ENCODE measurements around the gene NOL9. TPM values are rescaled to one million over a fixed set of nuclear protein-coding genes. Genes with fewer than 3 reads are reported as not detected.

NOL9 gene
- 54.0 and 58.5 TPM in 2 replicates for total RNA-seq

GRCh38 chr1:6554031-6554906 lies at the start of gene NOL9:
TSS of gene NOL9 (minus strand) at chr1:6554513. CDS start at chr1:6554502, 11 bp downstream.
- intact Hi-C loops (cut with micrococcal nuclease): loop anchor here (1.0 to 2.0 kb wide), 6 partner anchors 9 to 147 kb away; partner anchors contain the start of gene DNAJC11

- intact Hi-C loops (cut with micrococcal nuclease): loop anchor here (1.0 to 10.0 kb wide), 5 partner anchors 10 to 359 kb away; partner anchors contain the start of genes CAMTA1, DNAJC11, HES3 and PHF13
These were observed 49.1 kb upstream of the NOL9 start for GRCh38 chr1:6603238-6603914.

- intact Hi-C loops (cut with micrococcal nuclease): loop anchor here (1.0 to 10.0 kb wide), 7 partner anchors 11 to 358 kb away; partner anchors contain the start of genes CAMTA1, DNAJC11, HES3 and PHF13
These were observed 48.4 kb upstream of the NOL9 start, which contains the start of gene KLHL21 for GRCh38 chr1:6602669-6603237. TSS of gene KLHL21 (minus strand) at chr1:6602869. CDS start at chr1:6602817, 52 bp downstream.

GRCh38 chr1:6601923-6602668 lies 47.8 kb upstream of the NOL9 start:
- intact Hi-C loops (cut with micrococcal nuclease): loop anchor here (1.0 to 10.0 kb wide), 7 partner anchors 23 to 357 kb away; partner anchors contain the start of genes CAMTA1, DNAJC11, HES3 and NOL9

- intact Hi-C loops (cut with micrococcal nuclease): loop anchor here (2.0 to 10.0 kb wide), 4 partner anchors 46 to 356 kb away; partner anchors contain the start of genes CAMTA1, DNAJC11, HES3 and NOL9
These were observed 47.0 kb upstream of the NOL9 start for GRCh38 chr1:6601049-6601922.

- intact Hi-C loops (cut with micrococcal nuclease): loop anchor here (2.0 to 10.0 kb wide), 4 partner anchors 46 to 356 kb away; partner anchors contain the start of genes CAMTA1, DNAJC11, HES3 and NOL9
These were observed 46.2 kb upstream of the NOL9 start for GRCh38 chr1:6600410-6601048.

- intact Hi-C loops (cut with micrococcal nuclease): loop anchor here (2.0 to 10.0 kb wide), 4 partner anchors 45 to 355 kb away; partner anchors contain the start of genes CAMTA1, DNAJC11, HES3 and NOL9
These were observed 45.7 kb upstream of the NOL9 start for GRCh38 chr1:6599991-6600390.

DNA sequence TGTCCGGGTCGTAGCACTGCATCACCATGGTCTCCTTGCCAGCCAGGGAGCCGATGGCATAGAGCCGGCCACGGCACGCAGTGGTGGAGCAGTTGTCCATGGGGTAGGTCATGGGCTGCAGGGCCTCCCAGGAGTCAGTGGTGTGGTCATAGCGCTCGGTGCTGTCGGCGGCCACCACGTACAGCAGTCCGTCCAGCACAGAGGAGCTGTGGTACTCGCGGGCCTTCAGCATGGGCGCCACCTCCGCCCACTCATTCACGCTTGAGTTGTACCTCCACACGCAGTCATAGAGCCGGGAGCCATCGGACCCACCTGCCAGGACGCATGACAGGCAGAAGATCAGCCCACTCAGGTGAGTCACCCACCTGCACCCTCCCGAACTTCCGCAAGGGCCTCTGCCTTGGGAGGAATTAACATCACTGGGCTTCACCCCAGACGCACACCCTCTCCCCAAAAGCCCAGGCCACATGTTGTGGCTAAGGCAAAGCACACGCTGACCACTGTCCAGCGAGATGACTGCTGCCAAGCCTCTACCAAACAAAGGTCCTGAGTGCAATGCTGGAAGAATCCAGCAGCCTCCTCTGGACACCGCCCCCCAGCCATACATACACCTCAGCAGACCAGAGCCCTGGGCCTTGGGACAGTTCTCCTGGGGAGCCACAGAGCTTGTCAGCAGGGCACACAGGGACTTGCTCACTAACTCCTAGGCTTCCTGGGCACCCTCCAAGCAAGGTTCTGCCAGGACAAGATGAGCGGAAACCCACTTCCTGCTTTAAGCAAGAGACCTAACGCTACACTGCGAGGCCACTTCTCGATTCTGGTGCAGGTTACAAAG lies 45.0 kb upstream of the NOL9 start:
- intact Hi-C loops (cut with micrococcal nuclease): no loop called here

GRCh38 chr1:6597777-6598131 lies 43.4 kb upstream of the NOL9 start:
- intact Hi-C loops (cut with micrococcal nuclease): no loop called here

- intact Hi-C loops (cut with micrococcal nuclease): no loop called here
These were observed 42.8 kb upstream of the NOL9 start for GRCh38 chr1:6596886-6597776.

- intact Hi-C loops (cut with micrococcal nuclease): no loop called here
These were observed 42.0 kb upstream of the NOL9 start for GRCh38 chr1:6596351-6596750.

- intact Hi-C loops (cut with micrococcal nuclease): no loop called here
These were observed 40.8 kb upstream of the NOL9 start for GRCh38 chr1:6594977-6595740.

DNA sequence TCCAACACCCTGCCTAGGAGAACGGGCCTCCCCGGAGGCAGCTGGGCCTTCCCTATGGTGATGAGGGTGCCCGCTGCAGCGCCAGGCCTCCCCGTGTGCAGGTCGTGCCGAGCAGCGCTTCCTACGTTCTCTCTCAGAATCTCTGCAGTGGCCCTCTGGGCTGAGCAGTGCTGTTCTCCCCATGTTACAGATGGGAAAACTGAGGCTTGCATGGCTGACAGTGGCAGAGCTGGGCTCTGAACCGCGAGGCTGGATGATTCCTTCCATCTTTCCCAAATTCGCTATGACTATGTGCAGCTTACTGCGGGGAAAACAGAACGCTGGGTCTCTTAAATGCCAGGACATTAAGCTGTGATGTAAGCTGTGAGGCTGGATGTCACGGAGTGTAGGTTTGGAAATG lies 39.5 kb upstream of the NOL9 start:
- intact Hi-C loops (cut with micrococcal nuclease): no loop called here

DNA sequence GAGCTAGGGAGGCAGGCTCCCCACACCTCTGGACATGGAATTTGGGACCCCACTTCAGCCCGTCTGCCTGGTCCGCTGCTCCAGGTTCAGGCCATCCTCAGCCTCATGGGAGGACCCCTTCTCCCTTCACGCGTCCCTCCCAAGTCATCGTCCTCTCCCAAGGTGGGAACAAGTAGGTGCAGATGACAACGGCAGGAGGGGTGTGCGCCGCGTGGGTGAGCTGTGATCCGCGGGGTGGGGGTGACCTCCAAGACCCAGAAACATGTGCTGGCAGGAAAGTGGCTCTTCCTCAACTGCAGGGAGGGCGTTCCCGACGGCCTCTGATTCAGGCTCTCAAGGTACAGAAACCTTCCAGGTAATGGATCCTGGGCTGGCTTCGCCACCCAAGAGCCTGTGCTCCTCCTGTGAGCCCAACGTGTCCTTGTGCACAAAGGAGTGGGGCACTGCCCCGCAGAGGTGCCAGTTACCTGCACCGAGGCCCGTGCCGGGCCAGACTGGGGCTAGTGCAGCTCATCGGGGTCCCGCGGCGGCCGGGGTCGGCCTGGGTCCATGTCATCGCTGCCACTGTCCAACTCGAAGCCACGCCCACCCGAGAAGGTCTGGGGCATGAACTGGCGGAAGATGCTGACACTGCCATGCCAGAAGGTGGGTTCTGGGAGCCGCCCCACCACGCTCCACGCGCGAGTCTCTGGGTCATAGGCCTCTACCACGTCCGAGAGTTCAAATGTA lies 38.7 kb upstream of the NOL9 start:
- intact Hi-C loops (cut with micrococcal nuclease): no loop called here

DNA sequence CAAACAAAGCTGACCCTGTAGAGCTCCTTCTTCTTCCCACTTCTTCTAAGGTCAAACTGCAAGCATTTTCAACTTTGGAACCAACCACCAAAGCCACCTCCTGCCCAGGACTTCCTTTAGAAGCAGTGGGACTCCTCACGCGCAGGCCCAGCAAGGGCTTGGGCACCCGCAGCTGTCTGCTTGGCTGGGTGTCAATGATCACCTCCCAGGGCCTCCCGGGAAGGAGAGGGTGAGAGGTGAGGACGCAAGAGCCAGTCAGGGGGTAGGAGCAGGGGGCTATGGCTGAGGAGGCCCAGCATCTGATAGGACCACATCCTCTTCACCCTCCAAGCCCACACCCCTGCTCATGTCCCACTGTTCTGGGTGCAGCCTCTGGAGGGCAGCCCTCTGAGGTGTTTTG lies 38.1 kb upstream of the NOL9 start:
- intact Hi-C loops (cut with micrococcal nuclease): no loop called here

- intact Hi-C loops (cut with micrococcal nuclease): no loop called here
These were observed 37.3 kb upstream of the NOL9 start for GRCh38 chr1:6591644-6592043.

Measured in T-helper 2 cell treated with Interferon-gamma antibody and Interleukin-4, amounts not matched to agents 100 ng/mL and 5 ng/mL, for 36 hours (primary cell).